Measurements from ENCODE around the gene AZIN2.
"Not testable (repeated sequence)": the region's sequence is repeated elsewhere in the genome, so short reads cannot be mapped to it uniquely, and the experiment has no call there.

AZIN2 gene

DNA sequence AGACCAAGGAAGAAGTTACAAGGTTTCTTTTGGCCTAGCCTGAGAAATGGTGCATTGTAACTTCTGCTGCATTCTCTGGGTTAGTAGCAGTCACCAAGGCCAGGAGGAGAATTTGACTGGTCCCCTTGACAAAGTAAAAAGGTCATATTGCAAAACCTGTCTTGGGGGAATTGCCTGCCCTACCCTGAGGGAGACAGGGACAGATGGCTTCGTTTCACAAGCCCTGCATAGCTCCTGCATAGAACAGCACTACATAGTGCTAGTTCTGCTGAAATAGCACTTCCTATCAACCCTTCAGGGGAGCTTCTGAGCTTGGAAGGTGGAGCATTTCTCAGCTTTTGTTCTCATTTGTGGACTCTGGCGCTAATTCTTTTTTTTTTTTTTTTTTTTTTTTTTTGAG lies 23.9 kb upstream of the AZIN2 start:
- no peak for DNase-seq (ENCODE audit: low read depth in 3 of 3)

DNA sequence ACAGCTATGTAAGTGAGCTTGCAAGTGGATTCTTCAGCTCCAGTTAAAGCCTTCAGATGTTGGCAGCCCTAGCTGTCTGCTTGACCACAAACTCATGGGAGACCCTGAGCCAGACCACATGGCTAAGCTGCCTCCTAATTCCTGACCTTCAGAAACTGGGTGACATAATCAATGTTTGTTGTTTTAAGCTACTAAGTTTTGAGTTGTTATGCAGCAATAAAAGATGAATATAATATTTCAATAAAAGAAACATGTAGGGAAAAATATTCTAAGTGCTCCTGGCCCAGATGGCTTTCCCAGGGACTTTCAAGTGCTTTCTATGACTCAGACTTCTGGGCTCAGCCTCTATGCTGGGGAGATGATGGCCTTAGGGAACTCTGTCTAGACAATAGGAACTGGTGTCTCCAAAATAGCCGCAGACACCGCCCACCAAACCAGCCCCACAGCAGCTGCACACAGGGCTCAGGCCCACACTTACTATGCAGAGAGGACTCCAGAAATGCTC lies 20.3 kb upstream of the AZIN2 start:
- DNase-seq (ENCODE audit: low read depth in 3 of 3) = no peak

- no peak for DNase-seq (ENCODE audit: low read depth in 3 of 3)
Observed at GRCh38 chr1:33061834-33062233, 19.1 kb upstream of the AZIN2 start.

DNA sequence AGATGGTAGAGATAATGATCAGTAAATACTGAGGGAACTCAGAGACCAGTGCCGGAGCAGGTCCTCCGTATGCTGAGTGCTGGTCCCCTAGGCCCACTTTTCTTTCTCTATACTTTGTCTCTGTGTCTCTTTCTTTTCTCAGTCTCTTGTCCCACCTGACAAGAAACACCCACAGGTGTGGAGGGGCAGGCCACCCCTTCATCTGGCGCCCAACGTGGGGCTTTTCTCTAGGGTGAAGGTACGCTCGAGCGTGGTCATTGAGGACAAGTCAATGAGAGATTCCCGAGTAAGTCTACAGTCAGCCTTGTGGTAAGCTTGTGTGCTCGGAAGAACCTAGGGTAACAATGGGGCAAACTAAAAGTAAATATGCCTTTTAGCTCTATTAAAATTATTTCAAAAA lies 16.7 kb upstream of the AZIN2 start:
- DNase-seq (ENCODE audit: low read depth in 3 of 3) = not testable (repeated sequence)

DNA sequence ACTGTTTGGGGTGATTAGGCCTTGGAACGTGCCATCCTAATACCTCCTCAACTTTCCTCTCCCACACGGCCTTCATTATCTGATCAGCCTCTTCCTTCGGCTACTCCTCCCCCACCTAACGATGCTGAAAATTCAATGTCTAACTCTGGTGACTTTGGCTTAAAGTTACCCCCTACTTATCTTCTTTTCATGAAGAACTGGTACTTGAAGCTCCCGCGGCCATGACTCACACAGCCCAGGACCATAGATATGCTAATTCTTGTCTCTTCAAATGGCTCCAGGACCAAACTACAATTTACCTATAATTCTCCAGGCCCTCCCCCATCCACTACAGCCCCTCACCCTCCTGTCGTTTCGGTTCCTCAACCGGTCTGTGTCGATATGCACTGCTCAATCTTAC lies 15.7 kb upstream of the AZIN2 start:
- DNase-seq (ENCODE audit: low read depth in 3 of 3) = no peak

DNA sequence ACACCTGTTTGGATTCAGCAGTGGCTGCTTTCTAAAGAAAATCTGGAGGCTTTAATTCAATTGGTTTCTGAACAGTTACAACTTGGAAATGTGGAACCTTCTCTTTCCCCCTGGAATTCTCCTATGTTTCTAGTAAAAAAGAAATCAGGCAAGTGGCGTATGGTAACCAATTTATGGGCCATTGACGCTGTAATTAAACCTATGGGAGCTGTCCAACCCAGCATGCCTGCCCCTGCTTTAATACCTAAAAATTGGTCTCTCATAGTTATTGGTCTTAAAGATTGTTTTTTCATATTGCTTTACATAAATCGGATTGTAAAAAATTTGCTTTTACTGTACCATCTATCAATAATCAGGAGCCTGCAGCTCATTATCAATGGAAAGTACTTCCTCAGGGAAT lies 14.5 kb upstream of the AZIN2 start:
- DNase-seq (ENCODE audit: low read depth in 3 of 3) = not testable (repeated sequence)

GRCh38 chr1:33068108-33068507 lies 12.8 kb upstream of the AZIN2 start:
- DNase-seq (ENCODE audit: low read depth in 3 of 3) = not testable (repeated sequence)

DNA sequence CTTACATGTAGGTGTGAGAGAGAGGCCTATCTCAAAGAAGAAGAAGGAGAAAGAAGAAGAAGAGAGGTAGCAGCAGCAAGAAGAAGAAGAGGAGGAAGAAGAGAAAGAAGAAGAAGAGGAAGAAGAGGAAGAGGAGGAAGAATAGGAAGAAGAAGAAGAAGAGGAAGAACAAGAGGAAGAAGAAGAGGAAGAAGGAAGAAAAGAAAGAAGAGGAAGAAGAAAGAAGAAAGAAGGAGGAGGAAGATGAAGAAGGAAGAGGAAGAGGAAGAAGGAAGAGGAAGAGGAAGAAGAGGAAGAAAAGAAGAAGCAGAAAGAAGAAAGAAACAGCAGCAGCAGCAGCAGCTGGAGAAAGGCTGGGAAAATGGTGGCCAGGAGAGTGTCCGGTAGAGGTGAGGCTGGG lies 10.3 kb upstream of the AZIN2 start:
- DNase-seq (ENCODE audit: low read depth in 3 of 3) = no peak

- DNase-seq (ENCODE audit: low read depth in 3 of 3) = no peak
Observed at GRCh38 chr1:33072707-33073106, 8.2 kb upstream of the AZIN2 start.

- no peak for DNase-seq (ENCODE audit: low read depth in 3 of 3)
Observed at GRCh38 chr1:33074193-33074945, 6.6 kb upstream of the AZIN2 start.

DNA sequence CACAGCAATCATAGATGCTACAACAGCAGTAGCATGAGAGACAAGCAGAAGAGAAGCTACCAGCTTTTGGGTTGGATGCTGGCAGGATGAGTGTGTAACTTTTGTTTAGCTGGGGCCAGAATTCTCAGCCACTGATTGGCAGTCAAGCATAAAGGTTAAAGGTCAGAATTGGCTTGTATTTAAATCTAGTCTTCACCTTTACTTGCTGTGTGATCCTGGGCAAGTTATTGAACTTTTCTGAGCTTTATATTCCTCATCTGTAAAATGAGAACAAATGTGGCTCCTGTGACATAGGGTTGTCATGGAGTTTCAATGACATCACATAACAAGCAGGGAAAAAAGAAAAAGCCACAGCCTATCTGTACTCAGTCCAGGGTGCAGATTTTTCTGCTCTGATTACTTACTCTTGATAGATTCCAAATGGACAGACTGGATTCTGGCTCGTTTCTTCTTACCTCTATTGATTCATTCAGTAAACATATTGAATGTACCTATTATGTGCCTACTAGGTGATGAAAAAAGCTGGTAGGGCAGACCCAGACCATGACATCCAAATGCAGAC lies 2.8 kb upstream of the AZIN2 start:
- DNase-seq (ENCODE audit: low read depth in 3 of 3) = no peak

GRCh38 chr1:33080373-33080772 lies 580 bp upstream of the AZIN2 start:
- no peak for DNase-seq (ENCODE audit: low read depth in 3 of 3)

- DNase-seq (ENCODE audit: low read depth in 3 of 3) = no peak
Observed at GRCh38 chr1:33081554-33082305, 777 bp downstream of the AZIN2 start.

DNA sequence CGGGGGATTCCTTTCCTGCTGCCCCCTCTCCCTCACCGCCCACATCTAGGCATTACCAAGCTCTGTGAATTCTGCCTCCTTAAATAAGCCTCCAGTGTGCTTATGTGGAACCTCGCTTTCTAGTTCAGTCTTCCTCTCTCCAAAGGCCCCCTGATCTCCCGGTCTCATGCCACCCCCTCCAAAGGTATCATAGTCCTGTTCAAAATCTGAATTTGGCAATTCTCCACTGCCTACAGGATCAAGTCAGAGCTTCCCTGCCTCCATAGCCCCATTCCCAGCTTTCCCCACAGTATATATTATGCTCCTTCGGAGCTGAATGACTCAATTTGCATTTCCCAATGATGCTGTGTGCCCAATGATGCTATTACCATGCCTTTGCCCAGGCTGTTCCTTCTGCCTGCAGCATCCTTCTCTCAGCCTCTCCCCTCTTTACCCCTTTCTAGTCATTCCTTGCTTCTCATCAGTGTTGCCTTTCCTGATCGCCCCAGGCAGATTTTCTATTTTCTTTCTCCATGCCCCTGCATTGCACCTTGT lies 1.7 kb downstream of the AZIN2 start:
- no peak for DNase-seq (ENCODE audit: low read depth in 3 of 3)

DNA sequence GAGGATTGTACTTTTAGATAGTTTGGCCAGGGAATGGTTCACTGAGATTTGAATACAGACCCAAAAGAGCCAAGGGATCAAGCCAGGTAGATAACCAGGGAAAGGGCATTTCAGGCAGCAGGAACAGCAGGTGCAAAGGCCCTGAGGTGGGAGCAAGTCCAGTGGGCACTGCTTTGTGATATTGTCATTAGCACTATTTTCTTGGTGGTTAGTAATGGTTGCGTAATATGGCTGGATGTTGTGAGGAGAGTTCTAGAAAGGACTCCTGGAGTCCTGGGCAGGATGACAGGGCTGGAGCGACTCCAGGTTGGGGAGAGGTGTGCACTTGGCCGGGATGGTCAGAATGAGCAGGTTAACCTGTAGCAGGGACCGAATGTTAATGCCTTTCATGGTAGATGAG lies 4.4 kb downstream of the AZIN2 start:
- no peak for DNase-seq (ENCODE audit: low read depth in 3 of 3)

DNA sequence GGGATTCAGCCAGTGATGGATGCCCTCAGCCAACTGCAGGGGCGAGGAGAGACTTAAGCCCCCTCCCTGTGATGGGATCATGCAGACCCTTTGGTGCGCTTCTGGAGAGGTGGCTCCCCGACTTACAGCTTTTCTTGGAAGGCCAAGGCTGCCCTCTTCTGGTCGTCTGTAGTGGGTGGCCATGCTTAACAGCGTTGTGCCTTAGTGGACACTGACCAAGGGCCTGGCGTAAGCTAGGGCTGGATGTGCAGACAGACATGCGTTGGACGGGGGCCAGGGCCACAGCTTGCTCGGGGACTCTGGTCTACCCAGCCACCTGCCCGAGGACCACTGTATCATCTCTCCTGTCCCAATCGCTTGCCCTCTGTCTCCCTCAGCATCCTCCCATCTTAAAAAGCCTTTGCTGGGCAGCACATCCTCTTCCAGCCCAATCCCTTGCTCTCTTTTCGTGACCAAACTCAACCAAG lies 5.5 kb downstream of the AZIN2 start:
- DNase-seq (ENCODE audit: low read depth in 3 of 3) = peak in 2 of 3 donors; percentile 13 to 42

DNA sequence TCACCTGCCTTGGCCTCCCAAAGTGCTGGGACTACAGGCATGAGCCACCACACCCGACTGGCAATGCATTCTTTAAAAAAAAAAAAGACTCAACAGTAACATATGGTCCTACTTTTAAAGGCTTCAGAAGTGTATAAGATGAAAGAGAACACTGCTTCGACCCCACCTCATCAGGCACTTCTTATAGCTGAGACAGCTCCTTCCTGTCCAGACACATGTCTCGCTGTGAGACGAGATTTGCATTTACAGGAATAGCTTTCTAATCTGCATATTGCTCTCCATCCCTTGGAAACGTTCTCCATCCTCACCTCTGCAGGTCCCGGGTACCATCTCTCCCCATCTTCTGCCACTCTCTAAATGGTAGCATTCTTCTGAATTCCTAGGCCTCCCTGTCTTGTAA lies 6.7 kb downstream of the AZIN2 start:
- DNase-seq (ENCODE audit: low read depth in 3 of 3) = no peak

- DNase-seq (ENCODE audit: low read depth in 3 of 3) = no peak
Observed at GRCh38 chr1:33088119-33088906, 7.4 kb downstream of the AZIN2 start.

DNA sequence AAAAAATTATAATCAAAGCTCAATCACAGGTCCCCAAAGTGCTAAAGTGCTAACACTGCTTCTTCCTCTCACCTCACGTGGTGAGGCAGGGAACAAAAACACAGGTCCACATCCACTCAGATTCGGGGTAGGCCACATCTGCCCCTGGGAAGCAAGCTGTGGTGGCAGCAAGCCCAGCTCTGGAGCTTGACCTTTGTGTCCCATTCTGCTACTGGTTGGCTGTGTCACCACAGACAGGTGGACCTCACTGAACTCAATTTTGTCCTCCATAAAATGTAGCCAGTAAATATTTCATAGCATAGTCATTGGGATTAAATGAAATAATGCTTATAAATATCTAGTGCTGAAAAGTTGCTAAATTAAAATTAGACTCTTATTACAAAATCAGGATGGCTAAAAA lies 8.5 kb downstream of the AZIN2 start:
- no peak for DNase-seq (ENCODE audit: low read depth in 3 of 3)

GRCh38 chr1:33092438-33092837 lies 11.5 kb downstream of the AZIN2 start:
- no peak for DNase-seq (ENCODE audit: low read depth in 3 of 3)

- DNase-seq (ENCODE audit: low read depth in 3 of 3) = no peak
Observed at GRCh38 chr1:33093004-33093403, 12.1 kb downstream of the AZIN2 start.

DNA sequence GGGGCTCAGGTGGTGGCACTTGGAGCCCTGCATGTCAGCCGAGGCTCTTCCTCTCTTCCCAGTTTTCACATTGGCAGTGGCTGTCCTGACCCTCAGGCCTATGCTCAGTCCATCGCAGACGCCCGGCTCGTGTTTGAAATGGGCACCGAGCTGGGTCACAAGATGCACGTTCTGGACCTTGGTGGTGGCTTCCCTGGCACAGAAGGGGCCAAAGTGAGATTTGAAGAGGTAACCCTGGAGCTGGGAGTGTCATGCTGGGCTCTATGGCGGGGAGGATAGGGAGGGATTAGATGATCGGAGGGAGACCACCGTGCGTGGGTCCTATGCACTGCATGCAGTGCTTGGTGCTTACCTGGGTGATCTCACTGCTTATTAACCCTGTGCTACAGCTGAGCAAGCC lies 13.5 kb downstream of the AZIN2 start:
- no peak for DNase-seq (ENCODE audit: low read depth in 3 of 3)
